OCI-LY1 (cell line): ENCODE measurements around the gene SLC2A1.

ENCODE experiments used
- H2AFZ ChIP-seq: fragments of 200-600 bp; sonication (generic), shearing (Covaris generic); 2 replicates; pipeline ENCODE4 v1.6.0; 2014; ENCODE audit warnings: antibody characterized with exemption, mild to moderate bottlenecking, low read length
- H3F3A ChIP-seq: fragments of 200-600 bp; sonication (generic), shearing (Covaris generic); 2 replicates; pipeline ENCODE4 v1.6.0; 2014; ENCODE audit warnings: mild to moderate bottlenecking, antibody characterized with exemption, low read length, moderate library complexity; ENCODE audit not compliant: insufficient read depth
- H3K27ac ChIP-seq: fragments of 200-600 bp; sonication (generic); 2 replicates; pipeline ENCODE4 v1.5.1; 2014; ENCODE audit warnings: low read length, mixed run types, mild to moderate bottlenecking, low read depth; ENCODE audit not compliant: poor library complexity, severe bottlenecking
- H3K27me3 ChIP-seq: fragments of 200-600 bp; sonication (generic); 2 replicates; pipeline ENCODE4 v1.6.0; 2014; ENCODE audit warnings: antibody characterized with exemption, mild to moderate bottlenecking, low read length, moderate library complexity; ENCODE audit not compliant: insufficient read depth
- H3K36me3 ChIP-seq: fragments of 200-600 bp; sonication (generic); 2 replicates; pipeline ENCODE4 v1.6.1; 2014; ENCODE audit warnings: mild to moderate bottlenecking, antibody characterized with exemption, low read length, moderate library complexity, mixed read lengths; ENCODE audit not compliant: insufficient read depth
- H3K4me1 ChIP-seq: fragments of 200-600 bp; sonication (generic); 2 replicates; pipeline ENCODE4 v1.5.1; 2014; ENCODE audit warnings: mild to moderate bottlenecking, low read length, moderate library complexity; ENCODE audit not compliant: insufficient read depth, severe bottlenecking
- H3K4me2 ChIP-seq: fragments of 200-600 bp; sonication (generic), shearing (Covaris generic); 2 replicates; pipeline ENCODE4 v1.6.1; 2014; ENCODE audit warnings: low read length
- H3K4me3 ChIP-seq: fragments of 200-600 bp; sonication (generic); 2 replicates; pipeline ENCODE4 v1.5.1; 2014; ENCODE audit warnings: low read length, low read depth, mild to moderate bottlenecking, mixed read lengths; ENCODE audit not compliant: poor library complexity, severe bottlenecking
- H3K79me2 ChIP-seq: fragments of 200-600 bp; shearing (Covaris generic); 2 replicates; pipeline ENCODE4 v1.6.1; 2016; ENCODE audit warnings: mixed run types, low read length, mixed read lengths; ENCODE audit not compliant: insufficient read depth
- H3K9ac ChIP-seq: fragments of 200-600 bp; sonication (generic), shearing (Covaris generic); 2 replicates; pipeline ENCODE4 v1.6.1; 2014; ENCODE audit warnings: mild to moderate bottlenecking, low read length, mixed read lengths
- H3K9me2 ChIP-seq: fragments of 200-600 bp; sonication (generic), shearing (Covaris generic); 2 replicates; pipeline ENCODE4 v1.6.1; 2014; ENCODE audit warnings: low read depth, mild to moderate bottlenecking, low read length, mixed read lengths
- H3K9me3 ChIP-seq: fragments of 200-600 bp; shearing (Covaris generic); 2 replicates; pipeline ENCODE4 v1.6.1; 2014; ENCODE audit warnings: low read length, mixed read lengths
- H4K20me1 ChIP-seq: fragments of 200-600 bp; sonication (generic), shearing (Covaris generic); 2 replicates; pipeline ENCODE4 v1.6.0; 2016; ENCODE audit warnings: mild to moderate bottlenecking, low read length; ENCODE audit not compliant: insufficient read depth
- EZH2 ChIP-seq: fragments of 200-600 bp; sonication (generic), shearing (Covaris generic); IDR thresholded peaks from 2 replicates; pipeline ENCODE4 v1.8.0; 2017; ENCODE audit warnings: borderline replicate concordance, mixed run types, mild to moderate bottlenecking, antibody characterized with exemption, low read length, moderate library complexity, mixed read lengths
- TF ChIP-seq, protein P1 (sequence below): fragments of 200-600 bp; sonication (generic), shearing (Covaris generic); IDR thresholded peaks from 2 replicates; pipeline ENCODE4 v1.5.1; 2017; ENCODE audit warnings: mild to moderate bottlenecking, antibody characterized with exemption, low read length, moderate library complexity, mixed read lengths

SLC2A1 gene

DNA sequence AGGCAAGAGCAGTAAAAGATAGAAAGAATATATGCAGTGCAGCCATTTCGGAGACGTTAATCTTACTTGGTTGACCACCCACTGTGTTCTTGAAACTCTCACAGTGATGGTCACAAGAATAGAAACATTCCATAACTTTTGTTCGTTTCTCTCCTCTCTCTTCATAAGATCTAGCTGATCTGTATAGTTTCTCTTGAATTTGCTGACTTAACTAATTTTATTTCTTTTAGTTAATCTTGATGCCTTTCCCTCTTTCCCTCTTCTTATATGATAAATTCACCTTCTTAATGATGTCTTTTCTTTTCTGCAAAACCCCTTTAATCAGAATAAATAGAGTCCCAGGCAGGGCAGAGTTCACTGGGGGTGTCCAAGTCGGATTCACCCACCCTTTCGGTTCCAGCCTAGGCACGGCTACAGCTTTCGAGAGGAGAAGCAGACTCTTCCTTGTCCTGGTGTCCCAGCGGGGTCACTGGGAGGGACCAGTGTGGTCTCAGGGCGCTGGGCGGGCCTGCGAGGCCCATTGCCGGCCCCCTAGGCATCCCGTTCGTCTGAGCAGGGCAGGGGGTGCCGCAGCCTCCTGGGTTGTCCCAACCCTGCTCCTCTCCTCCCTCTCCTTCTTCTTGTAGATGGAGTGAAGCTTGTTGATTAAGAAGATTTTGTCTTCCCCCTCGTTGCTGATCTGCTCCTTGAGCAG, 72.5 kb downstream of the SLC2A1 start:
- H3F3A ChIP-seq = no peaks in the 10 kb centered on the region
- no peak for TF ChIP-seq EZH2
- TF ChIP-seq, protein P1, sequence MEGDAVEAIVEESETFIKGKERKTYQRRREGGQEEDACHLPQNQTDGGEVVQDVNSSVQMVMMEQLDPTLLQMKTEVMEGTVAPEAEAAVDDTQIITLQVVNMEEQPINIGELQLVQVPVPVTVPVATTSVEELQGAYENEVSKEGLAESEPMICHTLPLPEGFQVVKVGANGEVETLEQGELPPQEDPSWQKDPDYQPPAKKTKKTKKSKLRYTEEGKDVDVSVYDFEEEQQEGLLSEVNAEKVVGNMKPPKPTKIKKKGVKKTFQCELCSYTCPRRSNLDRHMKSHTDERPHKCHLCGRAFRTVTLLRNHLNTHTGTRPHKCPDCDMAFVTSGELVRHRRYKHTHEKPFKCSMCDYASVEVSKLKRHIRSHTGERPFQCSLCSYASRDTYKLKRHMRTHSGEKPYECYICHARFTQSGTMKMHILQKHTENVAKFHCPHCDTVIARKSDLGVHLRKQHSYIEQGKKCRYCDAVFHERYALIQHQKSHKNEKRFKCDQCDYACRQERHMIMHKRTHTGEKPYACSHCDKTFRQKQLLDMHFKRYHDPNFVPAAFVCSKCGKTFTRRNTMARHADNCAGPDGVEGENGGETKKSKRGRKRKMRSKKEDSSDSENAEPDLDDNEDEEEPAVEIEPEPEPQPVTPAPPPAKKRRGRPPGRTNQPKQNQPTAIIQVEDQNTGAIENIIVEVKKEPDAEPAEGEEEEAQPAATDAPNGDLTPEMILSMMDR = no peak

DNA sequence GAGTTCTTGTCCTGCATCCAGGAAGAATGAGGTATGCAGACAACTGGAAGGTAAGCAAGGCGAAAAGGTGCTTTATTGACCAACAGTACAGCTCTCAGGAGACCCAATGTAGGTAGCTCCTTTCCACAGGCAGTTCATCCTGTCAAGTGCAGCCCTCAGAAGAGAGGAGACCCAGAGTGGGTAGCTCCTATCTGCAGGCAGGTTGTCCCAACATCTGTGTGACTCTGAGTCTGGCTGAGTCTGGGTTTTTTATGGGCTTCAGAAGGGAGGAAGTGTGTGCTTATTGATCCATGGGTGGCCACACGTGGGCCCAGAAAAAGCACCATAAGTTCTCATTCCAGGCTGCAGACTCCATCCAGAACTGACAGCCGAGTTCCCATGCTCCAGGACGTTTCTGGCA, 78.3 kb downstream of the SLC2A1 start:
- no peaks in the 10 kb centered on the region for H3K36me3 ChIP-seq
- no peaks in the 10 kb centered on the region for H3F3A ChIP-seq
- H3K79me2 ChIP-seq = no peaks in the 10 kb centered on the region
- H3K9ac ChIP-seq = no peak overlapping the region
- H2AFZ ChIP-seq = no peak overlapping the region
- H3K9me2 ChIP-seq = no peaks in the 10 kb centered on the region
- H3K27ac ChIP-seq = no peak overlapping the region
- H3K4me3 ChIP-seq = no peak overlapping the region
- no peaks in the 10 kb centered on the region; the same call in 1 of the 2 replicates for H3K9me3 ChIP-seq
- TF ChIP-seq, protein P1 = no peak
- no peak for TF ChIP-seq EZH2
- H3K4me2 ChIP-seq = no peak overlapping the region
- no peaks in the 10 kb centered on the region for H3K27me3 ChIP-seq
- no peaks in the 10 kb centered on the region for H4K20me1 ChIP-seq
- no peaks in the 10 kb centered on the region for H3K4me1 ChIP-seq

More for the DNA sequence above, 72.5 kb downstream of the SLC2A1 start:
- Histone ChIP-seq H3K79me2 (no peaks in the 10 kb centered on the region), H3K27ac (no peak overlapping the region), H3K9ac (no peak overlapping the region), H3K27me3 (peaks cover 7% of the 10 kb centered on the region; the same call in 1 of the 2 replicates), H2AFZ (no peak overlapping the region), H3K4me2 (no peak overlapping the region), H3K9me3 (no peaks in the 10 kb centered on the region), H3K9me2 (no peaks in the 10 kb centered on the region), H3K4me1 (no peaks in the 10 kb centered on the region), H3K36me3 (no peaks in the 10 kb centered on the region; the same call in 1 of the 2 replicates), H3K4me3 (no peak overlapping the region), H4K20me1 (no peaks in the 10 kb centered on the region)

DNA sequence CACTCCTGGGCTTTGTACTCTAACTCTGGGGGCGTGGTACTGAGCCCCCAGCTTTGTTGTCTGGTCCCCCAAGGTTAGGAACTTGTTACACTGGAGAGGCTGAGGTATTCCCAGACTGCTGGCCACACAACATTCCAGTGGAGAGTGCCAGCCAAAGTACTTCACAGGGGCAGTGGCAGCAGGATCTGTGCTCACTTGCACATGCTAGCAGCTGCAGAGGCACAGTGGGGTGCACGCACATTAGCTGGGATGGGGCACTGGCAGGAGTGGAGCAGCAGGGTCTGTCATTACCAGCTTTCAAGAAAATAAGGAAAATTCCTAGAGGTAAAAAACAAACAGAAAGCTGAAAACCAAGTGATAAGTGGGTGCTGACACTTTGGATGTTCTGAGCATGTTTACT, 81.3 kb downstream of the SLC2A1 start:
- H3K4me1 ChIP-seq = no peaks in the 10 kb centered on the region
- H4K20me1 ChIP-seq = no peaks in the 10 kb centered on the region
- no peak for TF ChIP-seq EZH2
- TF ChIP-seq, protein P1 = no peak
- no peaks in the 10 kb centered on the region for H3K79me2 ChIP-seq
- no peaks in the 10 kb centered on the region for H3K36me3 ChIP-seq
- no peak overlapping the region for H3K9ac ChIP-seq
- no peak overlapping the region for H2AFZ ChIP-seq
- H3K27me3 ChIP-seq = no peaks in the 10 kb centered on the region
- H3F3A ChIP-seq = no peaks in the 10 kb centered on the region
- no peak overlapping the region for H3K4me3 ChIP-seq
- no peak overlapping the region for H3K4me2 ChIP-seq
- no peak overlapping the region for H3K27ac ChIP-seq
- no peaks in the 10 kb centered on the region for H3K9me2 ChIP-seq
- H3K9me3 ChIP-seq = no peaks in the 10 kb centered on the region; the same call in 1 of the 2 replicates
